Measurements from ENCODE around the gene LRTM2.

GRCh38 chr12:1794440-1795090, 25.8 kb upstream of the LRTM2 start:
- TF ChIP-seq, protein P1, sequence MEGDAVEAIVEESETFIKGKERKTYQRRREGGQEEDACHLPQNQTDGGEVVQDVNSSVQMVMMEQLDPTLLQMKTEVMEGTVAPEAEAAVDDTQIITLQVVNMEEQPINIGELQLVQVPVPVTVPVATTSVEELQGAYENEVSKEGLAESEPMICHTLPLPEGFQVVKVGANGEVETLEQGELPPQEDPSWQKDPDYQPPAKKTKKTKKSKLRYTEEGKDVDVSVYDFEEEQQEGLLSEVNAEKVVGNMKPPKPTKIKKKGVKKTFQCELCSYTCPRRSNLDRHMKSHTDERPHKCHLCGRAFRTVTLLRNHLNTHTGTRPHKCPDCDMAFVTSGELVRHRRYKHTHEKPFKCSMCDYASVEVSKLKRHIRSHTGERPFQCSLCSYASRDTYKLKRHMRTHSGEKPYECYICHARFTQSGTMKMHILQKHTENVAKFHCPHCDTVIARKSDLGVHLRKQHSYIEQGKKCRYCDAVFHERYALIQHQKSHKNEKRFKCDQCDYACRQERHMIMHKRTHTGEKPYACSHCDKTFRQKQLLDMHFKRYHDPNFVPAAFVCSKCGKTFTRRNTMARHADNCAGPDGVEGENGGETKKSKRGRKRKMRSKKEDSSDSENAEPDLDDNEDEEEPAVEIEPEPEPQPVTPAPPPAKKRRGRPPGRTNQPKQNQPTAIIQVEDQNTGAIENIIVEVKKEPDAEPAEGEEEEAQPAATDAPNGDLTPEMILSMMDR (conservative IDR thresholded peaks at IDR 0.05) = no peak
- TF ChIP-seq EZH2 (IDR thresholded peaks at IDR 0.05; ENCODE audit: low read depth) = no peak

All from PC-9 (cell line).